Measurements from ENCODE around the gene RGS6. TPM values are rescaled to one million over a fixed set of nuclear protein-coding genes. Genes with fewer than 3 reads are reported as not detected.

Gene RGS6
- total RNA-seq, 1 donor from 2014 or later, result 0.34 TPM

DNA sequence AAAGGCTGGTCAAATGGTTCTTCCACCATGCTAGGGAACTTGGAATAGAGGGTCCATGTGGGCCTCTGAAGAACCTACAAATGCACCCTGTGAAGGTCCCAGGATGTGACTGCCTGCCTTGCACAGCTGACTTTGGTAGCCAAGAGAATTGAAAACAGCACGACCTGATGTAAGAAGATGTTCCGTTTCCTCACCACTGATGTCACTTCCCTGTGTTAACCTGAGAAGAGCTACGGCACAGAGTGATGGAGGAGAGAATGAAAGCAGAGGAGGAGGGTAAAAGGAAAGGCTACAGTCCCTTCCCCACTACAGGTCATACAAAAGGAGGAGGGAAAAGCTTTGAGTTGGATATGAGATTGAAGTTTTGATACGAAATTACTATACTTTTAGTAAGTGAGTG is 328.8 kb downstream of the RGS6 start:
- DNase-seq (ENCODE audit: low read depth) (no peak), FAIRE-seq (no peak)
- Histone ChIP-seq H3K27ac (ENCODE audit: low read depth, low read length) (no peak overlapping the region), H3K4me1 (ENCODE audit: insufficient read depth, low read length) (no peaks in the 10 kb centered on the region), H4K20me1 (ENCODE audit: insufficient read depth, low read length) (no peaks in the 10 kb centered on the region), H3K27me3 (ENCODE audit: insufficient read depth, low read length) (no peaks in the 10 kb centered on the region), H3K4me2 (ENCODE audit: low read length) (no peak overlapping the region), H3K36me3 (ENCODE audit: insufficient read depth, low read length) (no peaks in the 10 kb centered on the region), H3K79me2 (ENCODE audit: insufficient read depth, low read length) (no peaks in the 10 kb centered on the region), H3K9ac (ENCODE audit: low read length) (no peak overlapping the region), H3K9me3 (ENCODE audit: insufficient read depth, low read depth, low read length) (peaks cover 3% of the 10 kb centered on the region), H3K4me3 (ENCODE audit: insufficient read depth, low read depth, low read length) (no peak overlapping the region), H2AFZ (ENCODE audit: low read depth, low read length) (no peak overlapping the region)
- no peak for TF ChIP-seq EZH2 (IDR thresholded peaks at IDR 0.05; ENCODE audit: insufficient read depth, low read length)
- TF ChIP-seq, protein P1, sequence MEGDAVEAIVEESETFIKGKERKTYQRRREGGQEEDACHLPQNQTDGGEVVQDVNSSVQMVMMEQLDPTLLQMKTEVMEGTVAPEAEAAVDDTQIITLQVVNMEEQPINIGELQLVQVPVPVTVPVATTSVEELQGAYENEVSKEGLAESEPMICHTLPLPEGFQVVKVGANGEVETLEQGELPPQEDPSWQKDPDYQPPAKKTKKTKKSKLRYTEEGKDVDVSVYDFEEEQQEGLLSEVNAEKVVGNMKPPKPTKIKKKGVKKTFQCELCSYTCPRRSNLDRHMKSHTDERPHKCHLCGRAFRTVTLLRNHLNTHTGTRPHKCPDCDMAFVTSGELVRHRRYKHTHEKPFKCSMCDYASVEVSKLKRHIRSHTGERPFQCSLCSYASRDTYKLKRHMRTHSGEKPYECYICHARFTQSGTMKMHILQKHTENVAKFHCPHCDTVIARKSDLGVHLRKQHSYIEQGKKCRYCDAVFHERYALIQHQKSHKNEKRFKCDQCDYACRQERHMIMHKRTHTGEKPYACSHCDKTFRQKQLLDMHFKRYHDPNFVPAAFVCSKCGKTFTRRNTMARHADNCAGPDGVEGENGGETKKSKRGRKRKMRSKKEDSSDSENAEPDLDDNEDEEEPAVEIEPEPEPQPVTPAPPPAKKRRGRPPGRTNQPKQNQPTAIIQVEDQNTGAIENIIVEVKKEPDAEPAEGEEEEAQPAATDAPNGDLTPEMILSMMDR (IDR thresholded peaks at IDR 0.05; ENCODE audit: insufficient read depth, low read depth, low read length), result no peak
- Mint-ChIP-seq H3K36me3 (ENCODE audit: low read depth, unreplicated experiment) (no peaks in the 10 kb centered on the region), H3K4me1 (ENCODE audit: low read depth, unreplicated experiment) (peaks cover 2% of the 10 kb centered on the region), H3K27me3 (ENCODE audit: low read depth, unreplicated experiment) (peaks cover 4% of the 10 kb centered on the region), H3K9me3 (ENCODE audit: unreplicated experiment) (peaks cover 2% of the 10 kb centered on the region), H3K27ac (ENCODE audit: unreplicated experiment) (no peak overlapping the region), H3K4me3 (ENCODE audit: unreplicated experiment) (no peak overlapping the region)

DNA sequence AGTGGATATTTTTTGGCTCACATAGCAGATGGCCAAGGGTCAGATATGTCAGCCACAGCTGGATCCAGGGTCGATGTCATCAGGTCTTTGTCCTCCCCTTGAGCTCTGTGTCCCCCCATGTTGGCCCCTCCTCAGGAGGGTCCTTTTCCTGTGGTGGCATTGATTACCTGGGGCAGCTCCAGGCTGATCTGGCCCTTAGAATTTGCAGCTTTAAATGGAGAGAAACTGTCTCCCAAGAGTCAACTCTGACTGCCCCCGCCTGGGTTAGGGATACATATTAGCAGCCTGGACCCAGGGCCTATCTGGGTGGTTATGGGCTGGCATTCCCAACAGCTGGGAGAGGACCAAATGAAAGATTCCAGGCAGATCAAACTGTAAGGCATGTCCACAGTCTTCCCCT is 330.5 kb downstream of the RGS6 start:
- Histone ChIP-seq H3K79me2 (ENCODE audit: insufficient read depth, low read length) (no peaks in the 10 kb centered on the region), H4K20me1 (ENCODE audit: insufficient read depth, low read length) (no peaks in the 10 kb centered on the region), H3K4me1 (ENCODE audit: insufficient read depth, low read length) (no peaks in the 10 kb centered on the region), H3K27me3 (ENCODE audit: insufficient read depth, low read length) (no peaks in the 10 kb centered on the region), H3K36me3 (ENCODE audit: insufficient read depth, low read length) (no peaks in the 10 kb centered on the region), H2AFZ (ENCODE audit: low read depth, low read length) (no peak overlapping the region), H3K4me2 (ENCODE audit: low read length) (no peak overlapping the region), H3K4me3 (ENCODE audit: insufficient read depth, low read depth, low read length) (no peak overlapping the region), H3K9me3 (ENCODE audit: insufficient read depth, low read depth, low read length) (peaks cover 3% of the 10 kb centered on the region), H3K27ac (ENCODE audit: low read depth, low read length) (no peak overlapping the region), H3K9ac (ENCODE audit: low read length) (no peak overlapping the region)
- H3K4me3 Mint-ChIP-seq (ENCODE audit: unreplicated experiment), result no peak overlapping the region
- no peak for DNase-seq (ENCODE audit: low read depth)
- H3K27me3 Mint-ChIP-seq (ENCODE audit: low read depth, unreplicated experiment), result peaks cover 4% of the 10 kb centered on the region
- no peak for TF ChIP-seq EZH2 (IDR thresholded peaks at IDR 0.05; ENCODE audit: insufficient read depth, low read length)
- TF ChIP-seq, protein P1 (IDR thresholded peaks at IDR 0.05; ENCODE audit: insufficient read depth, low read depth, low read length), result no peak
- FAIRE-seq, result no peak
- no peaks in the 10 kb centered on the region for H3K36me3 Mint-ChIP-seq (ENCODE audit: low read depth, unreplicated experiment)
- H3K9me3 Mint-ChIP-seq (ENCODE audit: unreplicated experiment), result peaks cover 2% of the 10 kb centered on the region
- no peak overlapping the region for H3K27ac Mint-ChIP-seq (ENCODE audit: unreplicated experiment)
- H3K4me1 Mint-ChIP-seq (ENCODE audit: low read depth, unreplicated experiment), result no peaks in the 10 kb centered on the region

DNA sequence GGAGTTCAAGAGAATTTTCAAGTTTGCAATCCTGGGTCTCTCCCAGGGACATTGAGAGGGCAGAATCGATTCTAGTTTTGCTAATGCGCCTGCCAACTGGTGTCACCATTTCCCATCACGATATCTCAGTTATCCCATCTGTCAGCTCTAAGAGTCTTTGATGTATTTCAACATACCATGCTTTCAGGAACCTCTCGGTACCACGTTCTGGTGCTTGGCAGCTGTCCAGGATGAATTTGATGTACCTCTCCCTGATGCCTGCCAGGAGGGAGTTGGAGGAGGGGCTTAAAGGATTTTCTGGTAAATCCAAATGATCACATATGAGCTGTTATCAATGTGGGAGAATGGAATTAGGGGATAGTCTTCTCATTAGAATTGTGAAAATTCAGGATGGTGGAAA is 332.5 kb downstream of the RGS6 start:
- Histone ChIP-seq H3K4me3 (ENCODE audit: insufficient read depth, low read depth, low read length) (no peak overlapping the region), H3K27me3 (ENCODE audit: insufficient read depth, low read length) (no peaks in the 10 kb centered on the region), H2AFZ (ENCODE audit: low read depth, low read length) (no peak overlapping the region), H3K27ac (ENCODE audit: low read depth, low read length) (no peak overlapping the region), H3K36me3 (ENCODE audit: insufficient read depth, low read length) (no peaks in the 10 kb centered on the region), H3K4me2 (ENCODE audit: low read length) (no peak overlapping the region), H4K20me1 (ENCODE audit: insufficient read depth, low read length) (no peaks in the 10 kb centered on the region), H3K4me1 (ENCODE audit: insufficient read depth, low read length) (no peaks in the 10 kb centered on the region), H3K79me2 (ENCODE audit: insufficient read depth, low read length) (no peaks in the 10 kb centered on the region), H3K9ac (ENCODE audit: low read length) (no peak overlapping the region), H3K9me3 (ENCODE audit: insufficient read depth, low read depth, low read length) (peaks cover 3% of the 10 kb centered on the region)
- Mint-ChIP-seq H3K27me3 (ENCODE audit: low read depth, unreplicated experiment) (peaks cover 4% of the 10 kb centered on the region), H3K9me3 (ENCODE audit: unreplicated experiment) (peaks cover 2% of the 10 kb centered on the region), H3K27ac (ENCODE audit: unreplicated experiment) (no peak overlapping the region), H3K4me3 (ENCODE audit: unreplicated experiment) (no peak overlapping the region), H3K4me1 (ENCODE audit: low read depth, unreplicated experiment) (no peaks in the 10 kb centered on the region), H3K36me3 (ENCODE audit: low read depth, unreplicated experiment) (no peaks in the 10 kb centered on the region)
- DNase-seq (ENCODE audit: low read depth), result no peak
- no peak for FAIRE-seq
- TF ChIP-seq EZH2 (IDR thresholded peaks at IDR 0.05; ENCODE audit: insufficient read depth, low read length), result no peak
- TF ChIP-seq, protein P1 (IDR thresholded peaks at IDR 0.05; ENCODE audit: insufficient read depth, low read depth, low read length), result no peak

Data from astrocyte (in vitro differentiated cells and primary cell).